NCI-H2029 (cell line): Measurements from ENCODE around the gene DOCK7.
"Not testable (repeated sequence)": the region's sequence is repeated elsewhere in the genome, so short reads cannot be mapped to it uniquely, and the experiment has no call there.

Experiments used
- DNase-seq: peaks from one replicate; lab custom pipeline; 2025; lab: John Stamatoyannopoulos, UW

The DOCK7 gene

DNA sequence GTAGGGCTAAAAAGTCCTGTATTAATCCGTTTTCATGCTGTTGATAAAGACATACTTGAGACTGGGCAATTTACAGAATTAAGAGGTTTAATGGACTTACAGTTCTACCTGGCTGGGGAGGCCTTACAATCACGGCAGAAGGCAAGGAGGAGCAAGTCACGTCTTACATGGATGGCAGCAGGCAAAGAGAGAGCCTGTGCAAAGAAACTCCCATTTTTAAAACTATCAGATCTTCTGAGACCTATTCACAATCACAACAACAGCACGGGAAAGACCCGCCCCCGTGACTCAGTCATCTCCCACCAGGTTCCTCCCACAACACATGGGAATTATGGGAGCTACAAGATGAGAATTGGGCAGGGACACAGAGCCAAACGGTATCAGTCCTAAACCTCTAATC lies 6.3 kb upstream of the DOCK7 start:
- DNase-seq, result not testable (repeated sequence)

GRCh38 chr1:62693123-62693522 lies 4.9 kb upstream of the DOCK7 start:
- no peak for DNase-seq

- DNase-seq, result no peak
Measured at GRCh38 chr1:62691062-62691844, 3.1 kb upstream of the DOCK7 start.

- DNase-seq, result no peak
Measured at GRCh38 chr1:62689524-62689923, 1.3 kb upstream of the DOCK7 start.

DNA sequence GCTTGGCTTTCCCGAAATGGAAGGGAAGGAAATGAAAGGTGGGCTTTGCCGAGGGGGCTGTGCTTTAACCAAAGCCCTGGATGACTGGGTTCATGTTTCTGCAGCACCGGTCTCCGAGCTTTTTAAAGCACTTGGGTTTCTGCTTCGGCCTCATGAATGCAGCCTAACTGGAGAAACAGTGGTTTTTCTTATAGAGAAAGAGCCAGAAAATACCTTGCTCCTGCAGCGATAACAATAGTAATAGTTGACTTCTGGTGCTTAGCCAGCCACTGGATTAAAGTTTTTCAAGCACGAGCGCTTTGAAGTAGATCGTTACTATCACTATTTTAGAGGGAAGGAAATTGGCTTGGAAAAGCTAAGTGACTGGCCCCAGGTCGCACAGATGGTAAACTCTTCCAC lies 500 bp upstream of the DOCK7 start:
- no peak for DNase-seq

DNA sequence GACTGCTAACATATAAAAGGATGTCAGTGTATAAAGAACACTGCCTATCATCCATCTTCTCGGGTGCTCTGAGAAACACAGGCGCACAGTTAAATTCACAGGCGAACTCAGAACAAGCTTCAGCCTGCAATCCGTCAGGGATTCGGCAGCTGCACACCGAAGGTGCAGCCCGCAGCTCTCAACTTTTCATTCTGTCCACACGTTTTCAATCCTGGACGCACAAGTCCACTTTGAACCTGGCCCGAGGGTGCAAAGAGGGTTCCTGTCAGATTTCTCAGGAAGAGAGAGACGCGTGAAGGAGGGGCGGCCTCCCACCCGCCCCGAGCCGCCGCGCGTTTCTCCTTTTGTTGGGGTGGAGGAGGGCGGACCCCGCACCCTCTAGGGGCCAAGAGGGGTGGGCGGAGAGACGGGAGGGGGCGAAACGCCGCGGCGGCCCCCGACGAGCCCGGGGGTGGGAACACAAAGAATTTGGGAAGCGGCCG lies 724 bp downstream of the DOCK7 start:
- DNase-seq, result no peak

- no peak for DNase-seq
Measured at GRCh38 chr1:62686822-62687221, 1.4 kb downstream of the DOCK7 start.

GRCh38 chr1:62685431-62685859 lies 2.7 kb downstream of the DOCK7 start:
- no peak for DNase-seq

DNA sequence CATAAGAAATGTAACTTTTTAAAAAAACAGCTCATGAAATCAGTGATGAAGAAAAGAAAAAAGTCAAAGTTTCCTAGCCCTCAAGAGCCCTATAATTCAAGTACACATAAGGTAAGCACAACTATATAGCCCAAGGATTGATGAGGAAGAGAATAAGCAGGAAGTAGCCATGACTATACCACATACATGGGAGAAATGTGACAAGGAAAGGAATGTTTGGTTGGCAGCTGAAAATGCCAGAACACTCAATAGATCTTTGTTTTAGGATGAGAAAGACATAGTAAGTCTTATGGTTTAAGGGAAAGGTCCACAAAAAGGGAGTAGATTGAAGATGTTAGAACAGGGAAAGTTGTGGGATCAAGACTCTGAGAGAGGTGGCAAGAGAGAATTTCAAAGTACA lies 5.7 kb downstream of the DOCK7 start:
- no peak for DNase-seq

- not testable (repeated sequence) for DNase-seq
Measured at GRCh38 chr1:62680992-62681391, 7.2 kb downstream of the DOCK7 start.

GRCh38 chr1:62677822-62678221 lies 10.4 kb downstream of the DOCK7 start:
- not testable (repeated sequence) for DNase-seq

GRCh38 chr1:62676611-62677356 lies 11.4 kb downstream of the DOCK7 start:
- DNase-seq, result no peak

DNA sequence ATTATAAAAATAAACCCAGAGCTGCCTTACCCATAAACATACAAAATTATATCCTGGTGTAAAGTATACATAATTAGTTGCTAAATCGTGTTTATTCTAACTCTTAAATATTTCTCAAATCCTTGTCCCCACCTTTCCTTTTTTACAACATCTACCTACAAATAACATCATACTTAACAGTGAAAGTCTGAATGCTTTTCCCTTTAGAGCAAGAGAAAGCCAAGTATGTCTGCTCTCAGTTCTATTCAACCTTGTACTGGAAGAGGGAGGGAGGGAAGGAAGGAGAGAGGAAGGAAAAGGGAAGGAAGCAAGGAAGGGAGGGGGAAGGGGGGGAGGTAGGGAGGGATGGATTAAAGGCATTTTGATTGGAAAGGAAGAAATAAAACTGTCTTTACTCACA lies 14.6 kb downstream of the DOCK7 start:
- DNase-seq, result no peak

DNA sequence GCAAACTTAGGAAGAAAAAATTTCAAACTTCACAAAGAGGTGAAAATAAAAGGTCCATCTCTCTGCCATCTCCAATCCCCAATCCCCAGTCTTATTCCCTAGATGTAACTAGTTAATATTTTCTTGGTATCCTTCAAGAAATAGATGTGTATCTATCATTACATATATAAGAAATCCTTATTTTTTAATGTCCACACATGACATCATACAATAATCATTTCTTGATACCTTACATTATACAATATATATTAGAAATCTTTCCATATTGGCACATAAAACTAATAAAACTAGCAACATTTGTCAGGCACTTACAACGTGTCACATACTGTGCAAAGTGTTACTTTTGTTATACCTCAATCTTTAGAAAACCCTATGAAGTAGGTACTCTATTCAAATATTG lies 16.2 kb downstream of the DOCK7 start:
- no peak for DNase-seq

DNA sequence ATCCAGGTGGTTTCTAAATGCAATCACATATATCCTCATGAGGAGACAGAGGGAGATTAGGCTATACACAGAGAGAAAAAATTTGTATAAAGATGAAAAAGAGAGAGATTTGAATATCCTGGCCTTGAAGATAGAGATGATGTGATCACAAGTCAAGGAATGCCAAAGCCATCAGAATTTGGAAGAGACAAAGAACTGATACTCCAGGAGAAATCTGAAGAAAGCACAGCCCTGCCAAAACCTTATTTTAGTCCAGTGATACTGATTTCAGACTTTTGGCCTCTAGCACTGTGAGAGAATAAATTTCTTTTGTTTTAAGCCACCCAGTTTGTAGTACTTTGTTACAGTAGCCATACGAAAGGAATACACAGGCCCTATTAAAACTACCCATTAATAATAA lies 33.4 kb downstream of the DOCK7 start:
- DNase-seq, result no peak

DNA sequence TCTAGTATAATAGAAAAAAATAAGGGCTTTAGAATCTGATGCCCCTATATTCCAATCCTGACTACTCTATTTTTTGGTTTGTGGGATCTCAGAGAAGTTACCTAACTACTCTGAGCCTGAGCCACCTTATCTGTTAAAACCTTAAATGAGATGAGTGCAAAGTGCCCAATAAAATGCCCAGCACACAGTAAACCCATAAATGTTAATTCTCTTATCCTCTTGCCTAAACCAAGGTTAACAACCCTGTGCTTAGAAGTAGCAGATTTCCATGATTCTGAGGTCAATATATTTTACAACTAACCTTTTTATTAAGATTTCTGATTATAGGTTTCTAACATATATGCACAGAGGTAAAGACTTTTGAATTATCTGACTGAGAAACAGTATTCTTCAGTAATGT lies 35.8 kb downstream of the DOCK7 start:
- DNase-seq, result no peak

DNA sequence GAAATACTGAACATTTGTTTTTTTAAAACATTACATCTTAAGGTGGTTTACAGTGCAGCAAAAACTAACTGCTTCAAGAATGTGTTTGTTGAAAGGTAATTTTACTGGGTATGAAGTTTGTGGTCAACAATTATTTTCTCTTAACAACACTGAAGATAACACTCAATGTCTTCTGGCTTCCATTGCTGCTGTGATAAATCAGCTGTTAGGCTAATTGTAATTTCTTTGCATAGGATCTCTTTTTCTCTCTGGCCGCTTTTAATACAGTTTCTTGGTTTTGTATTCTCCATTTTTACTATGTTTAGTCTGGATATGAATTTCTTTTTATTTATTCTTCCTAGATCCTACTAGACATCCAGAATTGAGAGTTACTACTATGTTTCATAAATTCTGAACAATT lies 44.9 kb downstream of the DOCK7 start:
- no peak for DNase-seq

- DNase-seq, result no peak
Measured at GRCh38 chr1:62637392-62638105, 50.6 kb downstream of the DOCK7 start.

DNA sequence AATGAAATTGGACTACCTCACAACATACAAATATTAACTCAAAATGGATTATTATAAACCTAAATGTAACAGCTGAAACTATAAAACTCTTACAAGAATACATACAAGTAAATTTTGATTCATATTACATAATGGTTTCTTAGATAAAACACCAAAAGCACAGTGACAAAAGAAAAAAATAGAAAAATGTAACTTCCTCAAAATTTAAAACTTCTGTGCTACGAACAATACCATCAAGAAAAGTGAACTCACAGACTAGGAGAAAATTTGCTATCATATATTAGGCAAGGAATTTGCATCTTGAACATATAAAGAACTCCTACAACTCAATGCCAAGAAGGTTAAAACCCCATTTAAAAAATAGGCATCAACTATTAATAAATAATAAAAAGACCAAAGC lies 59.7 kb downstream of the DOCK7 start:
- no peak for DNase-seq

GRCh38 chr1:62625415-62625814 lies 62.8 kb downstream of the DOCK7 start:
- no peak for DNase-seq

GRCh38 chr1:62621907-62622306 lies 66.3 kb downstream of the DOCK7 start:
- DNase-seq, result peak; percentile 81

DNA sequence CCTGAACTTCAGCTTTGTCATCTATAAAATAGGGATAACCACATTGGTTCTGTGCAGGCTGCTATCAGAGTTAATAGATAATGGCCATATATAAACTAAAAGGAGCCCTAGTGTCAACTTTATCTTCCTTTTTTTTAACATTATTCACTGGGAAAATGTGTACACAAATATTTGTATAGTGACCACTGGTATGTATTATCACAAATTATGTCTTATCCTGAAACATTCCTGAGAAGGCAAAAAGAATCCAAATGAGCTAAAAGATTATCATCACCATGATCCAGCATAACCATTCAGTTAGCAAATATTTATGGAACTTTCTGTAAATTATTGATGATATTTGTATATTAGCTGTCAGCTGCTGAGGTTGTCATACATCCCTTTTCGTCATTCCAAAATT lies 74.3 kb downstream of the DOCK7 start:
- no peak for DNase-seq

DNA sequence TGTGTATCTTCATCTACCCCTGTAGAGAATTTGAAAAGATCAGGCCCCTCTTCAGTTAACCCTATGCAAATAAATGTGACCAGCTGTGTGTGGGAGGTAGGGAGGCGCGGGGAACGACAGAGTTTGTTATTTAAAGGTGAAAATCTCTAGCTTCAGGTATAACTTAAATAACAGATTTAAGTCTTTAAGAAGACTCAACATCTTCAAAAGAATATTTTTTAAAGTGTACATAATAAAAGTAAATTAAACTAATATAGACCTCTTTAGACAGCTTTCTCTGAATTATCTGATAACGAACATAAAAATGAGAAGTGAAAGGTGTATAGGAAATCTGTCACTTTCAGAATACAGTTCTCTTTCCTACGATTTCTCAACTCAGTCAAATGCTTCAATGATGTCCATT lies 74.9 kb downstream of the DOCK7 start:
- DNase-seq, result no peak
